Raji (cell line): Measurements from ENCODE around the gene DAB1.

Experiments
- POLR2A ChIP-seq: IDR thresholded peaks from 2 replicates; pipeline ENCODE4 v1.6.1; 2011; ENCODE audit warnings: low read depth, low read length, control low read depth; ENCODE audit not compliant: insufficient read depth

The DAB1 gene

GRCh38 chr1:57423135-57423655, 665 bp downstream of the DAB1 start:
- no peak for TF ChIP-seq POLR2A

GRCh38 chr1:57422271-57423134, 1.4 kb downstream of the DAB1 start:
- no peak for TF ChIP-seq POLR2A

DNA sequence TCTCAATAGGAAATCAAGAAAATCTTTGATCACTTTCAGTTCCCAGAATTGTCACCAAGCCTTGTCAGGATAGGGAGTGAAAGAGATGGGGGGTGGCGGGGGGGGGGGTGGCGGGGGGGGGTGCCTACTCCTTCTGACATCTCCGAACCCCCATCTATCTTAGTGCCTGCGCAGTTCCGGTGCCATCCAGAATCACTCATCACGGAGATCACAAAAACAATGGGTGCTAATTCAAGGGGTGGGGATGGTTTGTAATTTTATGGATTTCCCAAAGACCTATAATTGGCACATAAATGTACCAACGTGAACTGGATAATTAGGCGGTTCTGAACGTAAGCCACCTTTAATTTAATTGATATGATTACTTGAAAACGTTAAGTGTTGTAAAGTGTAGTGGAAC, 2.1 kb downstream of the DAB1 start:
- no peak for TF ChIP-seq POLR2A

- no peak for TF ChIP-seq POLR2A
Measured at GRCh38 chr1:57420981-57421785, 2.7 kb downstream of the DAB1 start.

GRCh38 chr1:57418971-57419370, 4.9 kb downstream of the DAB1 start:
- no peak for TF ChIP-seq POLR2A

DNA sequence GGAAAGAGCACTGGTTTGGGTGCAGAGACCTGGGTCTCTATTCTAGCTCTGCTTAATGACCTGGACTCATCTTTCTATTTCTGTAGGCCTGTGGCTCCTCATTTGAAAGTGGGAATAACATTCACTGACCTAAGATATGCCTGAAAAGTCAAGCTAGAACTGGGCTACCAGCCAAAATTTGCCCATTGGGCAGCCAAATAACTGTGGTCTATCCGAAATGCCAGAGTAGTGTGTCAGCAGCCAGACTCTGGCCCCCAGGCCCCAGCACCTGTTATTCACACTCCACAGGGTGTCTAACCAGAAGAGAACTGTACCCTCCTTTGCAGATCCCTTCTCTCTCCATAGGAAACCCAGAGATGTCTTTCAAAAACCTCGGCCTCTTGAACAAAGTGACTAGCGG, 12.6 kb downstream of the DAB1 start:
- TF ChIP-seq POLR2A, result no peak

DNA sequence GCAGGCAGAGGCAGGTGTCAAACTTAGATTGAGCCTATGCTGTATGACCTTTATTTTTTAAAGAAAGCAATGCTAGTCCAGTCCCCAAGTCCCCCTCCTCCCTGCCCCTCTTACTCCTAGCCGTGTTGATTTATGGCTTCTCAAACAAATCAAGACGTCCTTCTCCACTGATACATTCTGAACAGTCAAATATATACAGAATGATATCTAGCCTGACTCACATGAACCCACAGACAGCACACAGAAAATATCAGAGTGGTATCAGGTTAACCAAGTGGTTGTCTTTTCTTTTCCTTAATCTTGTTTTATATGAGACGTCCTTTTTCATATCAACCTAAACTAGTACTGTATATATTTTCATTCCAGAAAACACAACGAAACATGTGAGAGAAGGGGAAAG, 13.4 kb downstream of the DAB1 start:
- no peak for TF ChIP-seq POLR2A

- no peak for TF ChIP-seq POLR2A
Measured at GRCh38 chr1:57407928-57408327, 15.9 kb downstream of the DAB1 start.

- TF ChIP-seq POLR2A, result no peak
Measured at GRCh38 chr1:57406428-57406970, 17.4 kb downstream of the DAB1 start.

- TF ChIP-seq POLR2A, result no peak
Measured at GRCh38 chr1:57404884-57405283, 19.0 kb downstream of the DAB1 start.

DNA sequence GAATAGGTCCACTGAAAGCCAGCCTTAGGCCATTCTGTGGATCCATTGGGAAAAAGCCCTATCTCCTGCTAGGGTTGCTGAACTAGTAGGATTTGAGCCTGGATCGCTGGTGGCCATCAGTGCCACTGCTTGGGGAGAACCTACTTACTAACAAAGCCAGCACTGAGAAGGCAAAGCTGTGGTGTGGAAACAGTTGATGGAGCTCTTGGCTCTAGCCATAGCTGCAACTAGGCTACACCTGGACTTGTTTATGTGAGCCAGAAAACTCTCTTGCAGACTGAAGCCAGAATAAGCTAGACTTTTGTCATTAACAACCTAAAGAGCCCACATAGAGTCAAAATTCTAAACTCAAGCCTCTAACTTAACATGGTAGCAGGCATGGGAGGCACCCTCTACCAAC, 20.7 kb downstream of the DAB1 start:
- no peak for TF ChIP-seq POLR2A

DNA sequence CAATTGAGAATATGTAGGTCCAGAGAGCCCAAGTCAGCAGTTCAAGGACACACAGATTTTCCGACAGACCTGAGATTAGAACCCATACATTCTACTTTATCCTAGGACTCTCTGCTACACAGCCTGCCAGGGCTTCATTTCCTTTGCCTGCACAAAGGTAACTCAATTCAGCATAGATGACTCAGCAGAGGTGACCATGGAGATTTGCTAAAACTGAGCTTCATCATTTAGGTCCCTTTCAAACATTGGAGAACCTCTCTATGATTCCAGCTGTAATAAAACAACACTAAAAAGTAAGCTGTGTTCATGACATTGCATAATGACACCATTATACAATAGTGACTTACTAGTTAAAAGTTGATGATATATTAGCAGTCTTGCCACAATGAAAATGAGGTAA, 22.2 kb downstream of the DAB1 start:
- TF ChIP-seq POLR2A, result no peak

DNA sequence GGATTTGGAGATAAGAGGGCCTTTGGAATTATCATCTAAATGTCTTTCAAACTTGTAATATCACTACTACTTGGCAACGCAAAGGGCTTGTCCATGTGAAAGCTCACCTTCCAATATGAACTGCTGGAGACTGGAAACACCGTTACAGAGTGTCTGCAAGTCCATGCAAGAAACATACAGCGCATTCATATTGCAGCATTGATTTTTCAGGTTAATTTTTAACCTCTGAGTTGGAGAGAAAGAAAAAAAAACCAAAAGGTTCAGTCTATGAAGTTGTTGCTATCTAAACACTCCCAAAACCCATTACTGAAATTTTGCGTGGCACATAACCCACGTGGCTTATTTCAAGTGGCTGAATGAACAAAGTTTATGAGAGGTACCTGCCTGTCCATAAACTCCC, 23.8 kb downstream of the DAB1 start:
- no peak for TF ChIP-seq POLR2A

DNA sequence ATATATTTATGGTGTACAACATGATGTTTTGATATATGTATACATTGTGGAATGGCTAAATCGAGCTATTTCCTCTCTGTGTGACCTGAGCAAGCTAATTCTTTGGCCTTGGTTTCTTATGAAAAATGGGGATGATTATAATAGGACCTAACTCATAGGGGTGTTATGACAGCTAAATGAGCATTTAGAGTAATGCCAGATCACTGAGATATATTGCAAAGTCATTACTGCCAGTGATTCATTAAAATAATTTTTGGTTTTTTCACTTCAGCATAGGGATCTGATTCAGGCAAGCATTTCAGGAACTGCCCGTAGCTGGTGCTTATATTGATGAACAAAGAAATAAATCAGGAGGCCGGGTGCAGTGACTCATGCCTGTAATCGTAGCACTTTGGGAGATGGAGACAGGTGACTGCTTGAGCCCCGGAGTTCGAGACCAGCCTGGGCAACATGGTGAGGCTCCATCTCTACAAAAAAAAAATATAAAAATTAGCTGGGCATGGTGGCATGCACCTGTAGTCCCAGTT, 30.7 kb downstream of the DAB1 start:
- TF ChIP-seq POLR2A, result no peak

DNA sequence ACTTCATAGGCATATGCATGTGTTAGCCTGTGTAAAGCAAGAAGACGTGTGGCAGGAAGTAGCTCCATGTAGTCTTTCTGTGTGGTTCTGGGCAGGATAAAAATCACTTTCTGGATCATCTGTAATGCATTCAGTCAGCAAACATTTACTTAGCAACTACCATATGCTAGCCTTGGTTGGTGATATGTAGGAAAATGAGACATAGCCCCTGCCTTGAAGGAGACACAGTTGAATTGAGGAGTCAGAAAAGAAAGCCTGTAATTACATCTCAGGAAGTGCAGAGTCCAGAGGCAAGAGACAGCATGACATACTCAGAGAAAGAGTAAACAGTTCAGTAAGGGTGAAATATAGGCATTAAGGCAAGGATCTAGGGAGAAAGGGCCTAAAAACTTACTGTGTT, 38.5 kb downstream of the DAB1 start:
- TF ChIP-seq POLR2A, result no peak

DNA sequence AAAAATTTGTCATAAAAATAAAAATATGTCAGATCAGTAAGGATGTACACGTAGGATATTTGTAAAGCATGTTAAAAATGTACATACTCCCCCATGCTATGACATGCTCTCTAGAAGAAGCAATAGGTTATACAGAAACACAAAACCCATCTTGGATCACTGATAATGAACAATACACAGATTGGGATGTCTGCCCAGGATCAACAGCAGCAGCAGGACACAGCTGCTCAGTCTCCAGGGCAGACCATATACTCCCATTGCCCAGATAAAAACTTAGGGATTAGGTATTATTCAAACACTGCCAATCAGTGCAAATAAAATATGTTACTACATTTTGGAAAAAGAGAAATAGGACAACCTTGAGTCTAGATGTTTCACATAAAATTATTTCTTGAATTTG, 39.0 kb downstream of the DAB1 start:
- no peak for TF ChIP-seq POLR2A

DNA sequence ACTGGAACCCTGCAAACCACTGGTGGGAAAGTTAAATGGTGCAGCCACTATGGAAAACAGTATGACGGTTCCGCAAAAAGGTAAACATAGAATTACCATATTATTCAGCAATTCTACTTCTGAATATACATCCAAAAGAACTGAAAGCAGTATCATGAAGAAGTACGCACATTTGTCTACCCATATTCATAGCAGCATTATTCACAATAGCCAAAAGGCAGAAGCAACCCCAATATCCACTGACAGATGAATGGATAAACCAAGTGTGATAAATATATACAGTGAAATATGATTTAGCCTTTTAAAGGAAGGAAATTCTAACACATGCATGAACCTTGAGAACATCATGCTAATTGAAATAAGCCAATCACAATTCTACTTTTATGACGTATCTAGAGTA, 39.6 kb downstream of the DAB1 start:
- TF ChIP-seq POLR2A, result no peak
